OCI-LY1 (cell line): ENCODE measurements around the gene FRMD3.

ENCODE experiments used
- EZH2 ChIP-seq: fragments of 200-600 bp; sonication (generic), shearing (Covaris generic); IDR thresholded peaks from 2 replicates; pipeline ENCODE4 v1.8.0; 2017; ENCODE audit warnings: borderline replicate concordance, mixed run types, mild to moderate bottlenecking, antibody characterized with exemption, low read length, moderate library complexity, mixed read lengths
- TF ChIP-seq, protein P1 (sequence below): fragments of 200-600 bp; sonication (generic), shearing (Covaris generic); IDR thresholded peaks from 2 replicates; pipeline ENCODE4 v1.5.1; 2017; ENCODE audit warnings: mild to moderate bottlenecking, antibody characterized with exemption, low read length, moderate library complexity, mixed read lengths

- TF ChIP-seq, protein P1, sequence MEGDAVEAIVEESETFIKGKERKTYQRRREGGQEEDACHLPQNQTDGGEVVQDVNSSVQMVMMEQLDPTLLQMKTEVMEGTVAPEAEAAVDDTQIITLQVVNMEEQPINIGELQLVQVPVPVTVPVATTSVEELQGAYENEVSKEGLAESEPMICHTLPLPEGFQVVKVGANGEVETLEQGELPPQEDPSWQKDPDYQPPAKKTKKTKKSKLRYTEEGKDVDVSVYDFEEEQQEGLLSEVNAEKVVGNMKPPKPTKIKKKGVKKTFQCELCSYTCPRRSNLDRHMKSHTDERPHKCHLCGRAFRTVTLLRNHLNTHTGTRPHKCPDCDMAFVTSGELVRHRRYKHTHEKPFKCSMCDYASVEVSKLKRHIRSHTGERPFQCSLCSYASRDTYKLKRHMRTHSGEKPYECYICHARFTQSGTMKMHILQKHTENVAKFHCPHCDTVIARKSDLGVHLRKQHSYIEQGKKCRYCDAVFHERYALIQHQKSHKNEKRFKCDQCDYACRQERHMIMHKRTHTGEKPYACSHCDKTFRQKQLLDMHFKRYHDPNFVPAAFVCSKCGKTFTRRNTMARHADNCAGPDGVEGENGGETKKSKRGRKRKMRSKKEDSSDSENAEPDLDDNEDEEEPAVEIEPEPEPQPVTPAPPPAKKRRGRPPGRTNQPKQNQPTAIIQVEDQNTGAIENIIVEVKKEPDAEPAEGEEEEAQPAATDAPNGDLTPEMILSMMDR: no peak
- TF ChIP-seq EZH2: no peak
Observed at GRCh38 chr9:83247732-83248131, 290.5 kb downstream of the FRMD3 start.
